ENCODE measurements around the gene TCF4.

Gene TCF4

GRCh38 chr18:55407191-55407590 is 180.8 kb downstream of the TCF4 start:
- DNase-seq (ENCODE audit: low read depth): no peak

GRCh38 chr18:55406451-55406991 is 181.5 kb downstream of the TCF4 start:
- no peak for DNase-seq (ENCODE audit: low read depth)

- DNase-seq (ENCODE audit: low read depth): no peak
Observed at GRCh38 chr18:55405893-55406406, 182.0 kb downstream of the TCF4 start.

- no peak for DNase-seq (ENCODE audit: low read depth)
Observed at GRCh38 chr18:55405475-55405874, 182.5 kb downstream of the TCF4 start.

GRCh38 chr18:55404832-55405465 is 183.0 kb downstream of the TCF4 start:
- DNase-seq (ENCODE audit: low read depth): no peak

GRCh38 chr18:55404136-55404830 is 183.7 kb downstream of the TCF4 start:
- no peak for DNase-seq (ENCODE audit: low read depth)

- DNase-seq (ENCODE audit: low read depth): no peak
Observed at GRCh38 chr18:55403421-55403949, 184.5 kb downstream of the TCF4 start.

GRCh38 chr18:55402731-55403405 is 185.1 kb downstream of the TCF4 start:
- no peak for DNase-seq (ENCODE audit: low read depth)

GRCh38 chr18:55401638-55402191 is 186.3 kb downstream of the TCF4 start:
- DNase-seq (ENCODE audit: low read depth): no peak

GRCh38 chr18:55400590-55401541 is 187.1 kb downstream of the TCF4 start:
- DNase-seq (ENCODE audit: low read depth): no peak

GRCh38 chr18:55400081-55400480 is 187.9 kb downstream of the TCF4 start:
- DNase-seq (ENCODE audit: low read depth): no peak

- no peak for DNase-seq (ENCODE audit: low read depth)
Observed at GRCh38 chr18:55398858-55399257, 189.1 kb downstream of the TCF4 start.

GRCh38 chr18:55396979-55397378 is 191.0 kb downstream of the TCF4 start:
- DNase-seq (ENCODE audit: low read depth): no peak

- no peak for DNase-seq (ENCODE audit: low read depth)
Observed at GRCh38 chr18:55396267-55396905, 191.6 kb downstream of the TCF4 start.

- DNase-seq (ENCODE audit: low read depth): no peak
Observed at GRCh38 chr18:55395799-55396198, 192.2 kb downstream of the TCF4 start.

GRCh38 chr18:55390898-55391297 is 197.1 kb downstream of the TCF4 start:
- no peak for DNase-seq (ENCODE audit: low read depth)

- no peak for DNase-seq (ENCODE audit: low read depth)
Observed at GRCh38 chr18:55387139-55387984, 200.6 kb downstream of the TCF4 start.

- DNase-seq (ENCODE audit: low read depth): no peak
Observed at GRCh38 chr18:55386545-55386944, 201.4 kb downstream of the TCF4 start.

GRCh38 chr18:55385770-55386169 is 202.2 kb downstream of the TCF4 start:
- DNase-seq (ENCODE audit: low read depth): no peak

All from activated T-cell treated with anti-CD3 and anti-CD28 coated beads for 1 hour (primary cell).